Measurements from ENCODE around the gene BTBD18. TPM values are rescaled to one million over a fixed set of nuclear protein-coding genes. Genes with fewer than 3 reads are reported as not detected.

BTBD18 gene
- polyA plus RNA-seq, 3 donors: 0.10 TPM; not detected in 2

GRCh38 chr11:57729479-57729878 lies 22.1 kb downstream of the BTBD18 start:
- Mint-ChIP-seq H3K36me3 (peaks cover 12 to 27% of the 10 kb centered on the region in 2 donors), H3K27ac (no peak overlapping the region), H3K27me3 (ENCODE audit: low read depth in 3 of 3) (peaks cover 0 to 1% (median 0%) of the 10 kb centered on the region in 3 donors), H3K4me1 (peaks cover 10% of the 10 kb centered on the region), H3K9me3 (no peaks in the 10 kb centered on the region), H3K4me3 (no peak overlapping the region)
- no peaks in the 10 kb centered on the region for H3K27me3 ChIP-seq (ENCODE audit: control insufficient read depth in 2 of 2, insufficient read depth in 2 of 2, low read length in 2 of 2)
- H3K79me2 ChIP-seq (ENCODE audit: insufficient read depth, low read length): peaks cover 89% of the 10 kb centered on the region
- peaks cover 2 to 39% of the 10 kb centered on the region in 2 donors for H3K36me3 ChIP-seq (replicated peaks in 1 of 2; ENCODE audit: control insufficient read depth in 1 of 2, insufficient read depth in 2 of 2, low read length in 2 of 2)
- intact Hi-C loops (cut with micrococcal nuclease): no loop called here
- H3K4me1 ChIP-seq (ENCODE audit: control insufficient read depth in 1 of 2, insufficient read depth in 2 of 2, low read length in 2 of 2): no peaks in the 10 kb centered on the region
- no peak overlapping the region for H2AFZ ChIP-seq (ENCODE audit: insufficient read depth, low read depth, low read length, poor library complexity, severe bottlenecking)
- no peaks in the 10 kb centered on the region for H3K9me3 ChIP-seq (replicated peaks in 1 of 2; ENCODE audit: control insufficient read depth in 1 of 2, insufficient read depth in 1 of 2, low read length in 2 of 2)
- no peak overlapping the region for H3K4me3 ChIP-seq (replicated peaks in 1 of 3; ENCODE audit: low read depth in 2 of 3, low read length in 3 of 3)
- peaks cover 54% of the 10 kb centered on the region for H4K20me1 ChIP-seq (ENCODE audit: insufficient read depth, low read length)
- no peak overlapping the region for H3K4me2 ChIP-seq (replicated peaks; ENCODE audit: extremely low read depth, low read length, poor library complexity, severe bottlenecking)
- no peak for DNase-seq
- H3K9ac ChIP-seq (ENCODE audit: insufficient read depth, low read length, poor library complexity, severe bottlenecking): no peak overlapping the region
- TF ChIP-seq CTCF (IDR thresholded peaks at IDR 0.05): no peak
- 100% methylated on average over 3 of the region's 7 CpGs for WGBS (ENCODE audit: insufficient coverage)
- H3K27ac ChIP-seq (ENCODE audit: low read depth in 1 of 2, low read length in 2 of 2): no peak overlapping the region

- H3K27ac Mint-ChIP-seq: peak overlapping the region in 3 of 7 donors; percentile 23 to 43 (median 30)
- peaks cover 0 to 40% of the 10 kb centered on the region in 2 donors for H3K36me3 ChIP-seq (replicated peaks in 1 of 2; ENCODE audit: control insufficient read depth in 1 of 2, insufficient read depth in 2 of 2, low read length in 2 of 2)
- no peak overlapping the region for H3K27ac ChIP-seq (ENCODE audit: low read depth in 1 of 2, low read length in 2 of 2)
- DNase-seq: no peak
- no peak overlapping the region for H3K4me3 ChIP-seq (replicated peaks in 1 of 3; ENCODE audit: low read depth in 2 of 3, low read length in 3 of 3)
- H3K9me3 ChIP-seq (replicated peaks in 1 of 2; ENCODE audit: control insufficient read depth in 1 of 2, insufficient read depth in 1 of 2, low read length in 2 of 2): no peaks in the 10 kb centered on the region
- H3K4me2 ChIP-seq (replicated peaks; ENCODE audit: extremely low read depth, low read length, poor library complexity, severe bottlenecking): no peak overlapping the region
- no peaks in the 10 kb centered on the region for H3K27me3 ChIP-seq (ENCODE audit: control insufficient read depth in 2 of 2, insufficient read depth in 2 of 2, low read length in 2 of 2)
- H3K4me1 ChIP-seq (ENCODE audit: control insufficient read depth in 1 of 2, insufficient read depth in 2 of 2, low read length in 2 of 2): no peaks in the 10 kb centered on the region
- peaks cover 8 to 21% of the 10 kb centered on the region in 2 donors for H3K36me3 Mint-ChIP-seq
- WGBS (ENCODE audit: insufficient coverage): 100% methylated on average over 1 of the region's 7 CpGs
- no peak overlapping the region for H3K9ac ChIP-seq (ENCODE audit: insufficient read depth, low read length, poor library complexity, severe bottlenecking)
- no peak for TF ChIP-seq CTCF (IDR thresholded peaks at IDR 0.05)
- peaks cover 0 to 1% (median 0%) of the 10 kb centered on the region in 3 donors for H3K27me3 Mint-ChIP-seq (ENCODE audit: low read depth in 3 of 3)
- H4K20me1 ChIP-seq (ENCODE audit: insufficient read depth, low read length): peaks cover 60% of the 10 kb centered on the region
- peaks cover 10% of the 10 kb centered on the region for H3K4me1 Mint-ChIP-seq
- no peak overlapping the region for H2AFZ ChIP-seq (ENCODE audit: insufficient read depth, low read depth, low read length, poor library complexity, severe bottlenecking)
- H3K9me3 Mint-ChIP-seq: no peaks in the 10 kb centered on the region
- H3K79me2 ChIP-seq (ENCODE audit: insufficient read depth, low read length): peaks cover 92% of the 10 kb centered on the region
- intact Hi-C loops (cut with micrococcal nuclease): no loop called here
- H3K4me3 Mint-ChIP-seq: no peak overlapping the region
Observed at GRCh38 chr11:57728829-57729228, 22.8 kb downstream of the BTBD18 start.
